NCI-H2196 (cell line): ENCODE measurements around the gene LCN2.

Experiments
- DNase-seq: peaks from one replicate; lab custom pipeline; 2025; ENCODE audit not compliant: unreplicated experiment; lab: John Stamatoyannopoulos, UW

The LCN2 gene

GRCh38 chr9:128148509-128149000 is 698 bp upstream of the LCN2 start:
- no peak for DNase-seq

GRCh38 chr9:128149951-128150593 is 819 bp downstream of the LCN2 start:
- DNase-seq, result no peak

- no peak for DNase-seq
Measured at GRCh38 chr9:128150594-128151308, 1.5 kb downstream of the LCN2 start.

- no peak for DNase-seq
Measured at GRCh38 chr9:128151309-128152132, 2.3 kb downstream of the LCN2 start.

- no peak for DNase-seq
Measured at GRCh38 chr9:128152133-128153059, 3.1 kb downstream of the LCN2 start.

GRCh38 chr9:128153060-128153946 is 4.0 kb downstream of the LCN2 start:
- no peak for DNase-seq

- DNase-seq, result no peak
Measured at GRCh38 chr9:128153947-128154695, 4.9 kb downstream of the LCN2 start.

- no peak for DNase-seq
Measured at GRCh38 chr9:128155736-128156500, 6.7 kb downstream of the LCN2 start.

- no peak for DNase-seq
Measured at GRCh38 chr9:128159522-128159783, 10.2 kb downstream of the LCN2 start.

- DNase-seq, result peak; percentile 91
Measured at GRCh38 chr9:128159784-128160602, 10.7 kb downstream of the LCN2 start, which contains the start of gene BBLN. Gene BBLN, plus strand, starts transcription at chr9:128160265. Its CDS starts 143 bp downstream, at chr9:128160408.

- DNase-seq, result no peak
Measured at GRCh38 chr9:128160603-128160987, 11.3 kb downstream of the LCN2 start.

GRCh38 chr9:128161215-128161902 is 12.1 kb downstream of the LCN2 start:
- no peak for DNase-seq

GRCh38 chr9:128162215-128163026 is 13.2 kb downstream of the LCN2 start:
- no peak for DNase-seq

GRCh38 chr9:128163027-128163515 is 13.8 kb downstream of the LCN2 start:
- DNase-seq, result no peak

- no peak for DNase-seq
Measured at GRCh38 chr9:128163523-128164306, 14.5 kb downstream of the LCN2 start.
